ENCODE data around the gene SPANXN5.
"Not testable (repeated sequence)": the region's sequence is repeated elsewhere in the genome, so short reads cannot be mapped to it uniquely, and the experiment has no call there.

SPANXN5 gene

GRCh38 chrX:52797327-52797726 lies at the start of gene SPANXN5:
SPANXN5 (minus strand) TSS chrX:52797427; CDS start chrX:52797348, 79 bp downstream.
- DNase-seq, H3K4me1 Mint-ChIP-seq, H3K9me3 Mint-ChIP-seq, H3K4me3 Mint-ChIP-seq, H3K27ac Mint-ChIP-seq, ATAC-seq: not testable (repeated sequence)
- H3K27me3 Mint-ChIP-seq, result peaks cover 10% of the 10 kb centered on the region

- peaks cover 16% of the 10 kb centered on the region for H3K27me3 Mint-ChIP-seq
- not testable (repeated sequence) for DNase-seq, H3K27ac Mint-ChIP-seq, ATAC-seq, H3K4me1 Mint-ChIP-seq, H3K9me3 Mint-ChIP-seq, H3K4me3 Mint-ChIP-seq
Observed at GRCh38 chrX:52843619-52844018, 46.4 kb upstream of the SPANXN5 start.

- H3K4me1 Mint-ChIP-seq, result no peaks in the 10 kb centered on the region
- no peak for ATAC-seq
- H3K27ac Mint-ChIP-seq, result no peak overlapping the region
Observed at GRCh38 chrX:52839137-52839536, 41.9 kb upstream of the SPANXN5 start.

GRCh38 chrX:52830551-52830950 lies 33.3 kb upstream of the SPANXN5 start:
- Mint-ChIP-seq H3K9me3 (no peaks in the 10 kb centered on the region), H3K27me3 (no peaks in the 10 kb centered on the region), H3K4me3 (no peak overlapping the region), H3K27ac (no peak overlapping the region), H3K4me1 (no peaks in the 10 kb centered on the region)
- ATAC-seq (no peak), DNase-seq (no peak)

More at GRCh38 chrX:52839137-52839536, 41.9 kb upstream of the SPANXN5 start:
- no peak for DNase-seq
- no peaks in the 10 kb centered on the region for H3K27me3 Mint-ChIP-seq
- H3K4me3 Mint-ChIP-seq, result no peak overlapping the region
- no peaks in the 10 kb centered on the region for H3K9me3 Mint-ChIP-seq

- ATAC-seq, result no peak
- no peaks in the 10 kb centered on the region for H3K27me3 Mint-ChIP-seq
- H3K9me3 Mint-ChIP-seq, result no peaks in the 10 kb centered on the region
- no peak overlapping the region for H3K4me3 Mint-ChIP-seq
- no peak for DNase-seq
- H3K27ac Mint-ChIP-seq, result no peak overlapping the region
- no peaks in the 10 kb centered on the region for H3K4me1 Mint-ChIP-seq
Observed at GRCh38 chrX:52824608-52825007, 27.4 kb upstream of the SPANXN5 start.

- DNase-seq, result no peak
- no peak for ATAC-seq
- Mint-ChIP-seq H3K9me3 (no peaks in the 10 kb centered on the region), H3K4me1 (no peaks in the 10 kb centered on the region), H3K27ac (no peak overlapping the region), H3K27me3 (no peaks in the 10 kb centered on the region), H3K4me3 (no peak overlapping the region)
Observed at GRCh38 chrX:52821079-52821760, 24.0 kb upstream of the SPANXN5 start.

- Mint-ChIP-seq H3K27ac (no peak overlapping the region), H3K27me3 (no peaks in the 10 kb centered on the region), H3K9me3 (no peaks in the 10 kb centered on the region), H3K4me3 (no peak overlapping the region), H3K4me1 (no peaks in the 10 kb centered on the region)
- ATAC-seq (no peak), DNase-seq (no peak)
Observed at GRCh38 chrX:52819788-52820187, 22.6 kb upstream of the SPANXN5 start.

GRCh38 chrX:52811065-52811625 lies 13.9 kb upstream of the SPANXN5 start, which contains the start of gene XAGE5:
XAGE5 (plus strand) TSS chrX:52811287; CDS start chrX:52812567, 1,280 bp downstream.
- H3K27ac Mint-ChIP-seq, result no peak within 1 kb of the TSS
- no peak for ATAC-seq
- DNase-seq, result no peak
- no peaks in the 10 kb centered on the region for H3K9me3 Mint-ChIP-seq
- no peaks in the 10 kb centered on the region for H3K27me3 Mint-ChIP-seq
- H3K4me3 Mint-ChIP-seq, result no peak within 1 kb of the TSS
- no peaks in the 10 kb centered on the region for H3K4me1 Mint-ChIP-seq

GRCh38 chrX:52804876-52805275 lies 7.6 kb upstream of the SPANXN5 start:
- H3K9me3 Mint-ChIP-seq, H3K27ac Mint-ChIP-seq, H3K4me3 Mint-ChIP-seq, DNase-seq, H3K4me1 Mint-ChIP-seq, ATAC-seq, H3K27me3 Mint-ChIP-seq: not testable (repeated sequence)

GRCh38 chrX:52773504-52773903 lies 23.7 kb downstream of the SPANXN5 start:
- H3K27me3 Mint-ChIP-seq, H3K27ac Mint-ChIP-seq, H3K4me3 Mint-ChIP-seq, DNase-seq, H3K4me1 Mint-ChIP-seq, ATAC-seq, H3K9me3 Mint-ChIP-seq: not testable (repeated sequence)

- H3K4me1 Mint-ChIP-seq, ATAC-seq, H3K27ac Mint-ChIP-seq: not testable (repeated sequence)
Observed at GRCh38 chrX:52765983-52766382, 31.2 kb downstream of the SPANXN5 start.

GRCh38 chrX:52750952-52751351 lies 46.3 kb downstream of the SPANXN5 start, which contains the start of gene SSX2B:
SSX2B (plus strand) TSS chrX:52751252; CDS start chrX:52752681, 1,429 bp downstream.
- not testable (repeated sequence) for H3K27me3 Mint-ChIP-seq, H3K4me3 Mint-ChIP-seq, H3K27ac Mint-ChIP-seq, H3K4me1 Mint-ChIP-seq, ATAC-seq, H3K9me3 Mint-ChIP-seq, DNase-seq

More at GRCh38 chrX:52765983-52766382, 31.2 kb downstream of the SPANXN5 start:
- not testable (repeated sequence) for H3K4me3 Mint-ChIP-seq, DNase-seq, H3K27me3 Mint-ChIP-seq, H3K9me3 Mint-ChIP-seq
